Esophagus squamous epithelium (tissue), 4 donors: ENCODE results near the gene RFTN1.

Source experiments
- CTCF ChIP-seq, 6 experiments: fragments of 450-650 bp in 4 of 6; fragments of 200-600 bp in 2 of 6; sonication (generic) in 2 of 6; IDR thresholded peaks; one replicate each; pipeline ENCODE4 v1.5.1; 2016 to 2019; ENCODE audit warnings: antibody characterized with exemption in 6 of 6, mild to moderate bottlenecking in 4 of 6, moderate library complexity in 4 of 6
- POLR2A ChIP-seq, 4 donors: fragments of 450-650 bp; IDR thresholded peaks; one replicate each; pipeline ENCODE4 v1.6.1; 2017; ENCODE audit warnings: antibody characterized with exemption in 4 of 4, mild to moderate bottlenecking in 4 of 4, moderate library complexity in 3 of 4

- TF ChIP-seq CTCF (IDR thresholded peaks at IDR 0.05) (no peak), POLR2A (IDR thresholded peaks at IDR 0.05) (no peak)
Observed at GRCh38 chr3:16318176-16318575, 195.3 kb downstream of the RFTN1 start.
